ENCODE measurements around the gene PCNP. TPM values are rescaled to one million over a fixed set of nuclear protein-coding genes. Genes with fewer than 3 reads are reported as not detected.

PCNP gene
- total RNA-seq, 4 donors from 2014 or later = 107 to 159 (median 130) TPM

GRCh38 chr3:101530686-101531047 lies 43.3 kb upstream of the PCNP start:
- no peak for TF ChIP-seq POLR2A (IDR thresholded peaks at IDR 0.05)
- TF ChIP-seq POLR2AphosphoS5 (IDR thresholded peaks at IDR 0.05) = no peak
- TF ChIP-seq EP300 (IDR thresholded peaks at IDR 0.05) = no peak
- H3K4me3 ChIP-seq = no peak overlapping the region
- no peaks in the 10 kb centered on the region for H3K9me3 ChIP-seq
- no peak overlapping the region for H3K27ac ChIP-seq
- WGBS, 2 donors (ENCODE audit: low coverage in 1 of 2) = 71 to 86% methylated on average over 2 of the region's 2 CpGs
- ATAC-seq = no peak
- H3K4me1 ChIP-seq = no peaks in the 10 kb centered on the region
- no peaks in the 10 kb centered on the region for H3K27me3 ChIP-seq
- no peaks in the 10 kb centered on the region for H3K36me3 ChIP-seq

- ATAC-seq = no peak
- Histone ChIP-seq H3K36me3 (no peaks in the 10 kb centered on the region), H3K4me1 (no peaks in the 10 kb centered on the region), H3K27ac (no peak overlapping the region), H3K4me3 (no peak overlapping the region), H3K9me3 (no peaks in the 10 kb centered on the region), H3K27me3 (no peaks in the 10 kb centered on the region)
- no peak for TF ChIP-seq POLR2A (IDR thresholded peaks at IDR 0.05)
- TF ChIP-seq EP300 (IDR thresholded peaks at IDR 0.05) = no peak
- TF ChIP-seq POLR2AphosphoS5 (IDR thresholded peaks at IDR 0.05) = no peak
- TF ChIP-seq CTCF (IDR thresholded peaks at IDR 0.05) = no peak
- WGBS, 2 donors (ENCODE audit: low coverage in 1 of 2) = 39 to 40% methylated on average over 2 of the region's 2 CpGs
Observed at GRCh38 chr3:101531473-101532086, 42.4 kb upstream of the PCNP start.

GRCh38 chr3:101532783-101533602 lies 41.0 kb upstream of the PCNP start:
- TF ChIP-seq EP300 (IDR thresholded peaks at IDR 0.05) (no peak), POLR2A (IDR thresholded peaks at IDR 0.05) (no peak), POLR2AphosphoS5 (IDR thresholded peaks at IDR 0.05) (no peak), CTCF (IDR thresholded peaks at IDR 0.05) (no peak)
- no peaks in the 10 kb centered on the region for H3K9me3 ChIP-seq
- H3K27me3 ChIP-seq = no peaks in the 10 kb centered on the region
- no peak overlapping the region for H3K27ac ChIP-seq
- ATAC-seq = no peak
- no peaks in the 10 kb centered on the region for H3K36me3 ChIP-seq
- no peaks in the 10 kb centered on the region for H3K4me1 ChIP-seq
- no peak overlapping the region for H3K4me3 ChIP-seq
- 52 to 58% methylated on average over 7 to 8 of the region's 9 CpGs for WGBS, 2 donors (ENCODE audit: low coverage in 1 of 2)

GRCh38 chr3:101533603-101533968 lies 40.4 kb upstream of the PCNP start:
- 27 to 50% methylated on average over 1 of the region's 1 CpG for WGBS, 2 donors (ENCODE audit: low coverage in 1 of 2)

GRCh38 chr3:101535221-101535620 lies 38.8 kb upstream of the PCNP start:
- Histone ChIP-seq H3K4me1 (no peaks in the 10 kb centered on the region), H3K9me3 (no peaks in the 10 kb centered on the region), H3K36me3 (no peaks in the 10 kb centered on the region), H3K27me3 (no peaks in the 10 kb centered on the region), H3K27ac (no peak overlapping the region), H3K4me3 (no peak overlapping the region)
- no peak for ATAC-seq
- WGBS, 2 donors (ENCODE audit: low coverage in 1 of 2) = 72 to 83% methylated on average over 5 of the region's 5 CpGs
- TF ChIP-seq POLR2AphosphoS5 (IDR thresholded peaks at IDR 0.05) (no peak), CTCF (IDR thresholded peaks at IDR 0.05) (no peak), POLR2A (IDR thresholded peaks at IDR 0.05) (no peak), EP300 (IDR thresholded peaks at IDR 0.05) (no peak)

More at GRCh38 chr3:101533603-101533968, 40.4 kb upstream of the PCNP start:
- TF ChIP-seq CTCF (IDR thresholded peaks at IDR 0.05) = no peak
- no peak for TF ChIP-seq EP300 (IDR thresholded peaks at IDR 0.05)
- no peak for TF ChIP-seq POLR2A (IDR thresholded peaks at IDR 0.05)
- TF ChIP-seq POLR2AphosphoS5 (IDR thresholded peaks at IDR 0.05) = no peak
- Histone ChIP-seq H3K4me3 (no peak overlapping the region), H3K36me3 (no peaks in the 10 kb centered on the region), H3K27me3 (no peaks in the 10 kb centered on the region), H3K27ac (no peak overlapping the region), H3K4me1 (no peaks in the 10 kb centered on the region), H3K9me3 (no peaks in the 10 kb centered on the region)
- ATAC-seq = no peak

Data from gastroesophageal sphincter (tissue), 4 donors.